Measurements from ENCODE around the gene NUP93.
"Not testable (repeated sequence)": the region's sequence is repeated elsewhere in the genome, so short reads cannot be mapped to it uniquely, and the experiment has no call there.

The NUP93 gene

GRCh38 chr16:56876048-56876447, 146.1 kb downstream of the NUP93 start:
- no peak for DNase-seq

GRCh38 chr16:56877486-56878182, 147.7 kb downstream of the NUP93 start:
- no peak for DNase-seq

DNA sequence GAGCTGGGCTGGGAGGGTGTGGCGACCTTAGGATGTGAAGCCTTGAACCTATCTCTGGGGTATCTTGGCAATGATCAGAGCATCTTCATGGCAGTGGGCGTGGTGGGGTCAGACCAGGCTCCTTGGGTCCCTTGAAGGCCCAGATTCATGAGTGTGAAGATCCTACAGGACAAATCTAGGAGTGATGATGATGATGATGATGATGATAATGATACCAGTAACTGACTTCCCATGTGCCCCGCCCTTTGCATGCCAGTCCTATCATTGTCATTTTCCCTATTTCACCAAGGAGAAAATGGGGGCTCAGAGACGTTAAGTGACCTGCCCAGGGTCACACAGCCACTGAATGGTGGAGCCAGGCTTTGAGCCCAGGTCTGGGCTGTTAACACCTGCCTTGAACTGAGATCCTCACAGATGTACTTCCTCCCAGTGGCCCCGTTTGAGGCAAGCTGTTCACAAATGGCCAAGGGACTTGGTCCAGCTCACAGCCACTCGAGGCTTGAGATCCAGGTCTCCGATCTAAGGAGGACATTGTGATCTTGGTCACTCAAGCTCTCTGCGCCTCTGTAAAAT, 148.4 kb downstream of the NUP93 start:
- DNase-seq: no peak

DNA sequence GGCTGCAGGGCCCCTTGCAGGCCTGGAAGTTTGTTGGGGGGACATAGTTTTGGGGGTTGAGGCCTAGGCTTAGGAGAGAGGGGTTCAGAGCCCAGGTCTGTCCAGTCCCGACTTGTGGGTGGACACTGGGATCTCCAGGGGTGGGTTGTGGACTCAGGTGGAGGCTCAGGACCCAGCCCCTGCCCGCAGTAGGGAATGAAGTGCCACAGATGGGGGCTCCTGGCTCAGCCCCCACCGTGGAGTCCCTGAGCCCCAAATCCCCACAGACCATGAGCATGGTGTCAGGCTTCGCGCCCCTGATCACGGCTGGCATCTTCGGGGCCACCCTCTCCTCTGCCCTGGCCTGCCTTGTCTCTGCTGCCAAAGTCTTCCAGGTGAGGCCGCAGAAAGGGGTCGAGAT, 149.3 kb downstream of the NUP93 start:
- no peak for DNase-seq

DNA sequence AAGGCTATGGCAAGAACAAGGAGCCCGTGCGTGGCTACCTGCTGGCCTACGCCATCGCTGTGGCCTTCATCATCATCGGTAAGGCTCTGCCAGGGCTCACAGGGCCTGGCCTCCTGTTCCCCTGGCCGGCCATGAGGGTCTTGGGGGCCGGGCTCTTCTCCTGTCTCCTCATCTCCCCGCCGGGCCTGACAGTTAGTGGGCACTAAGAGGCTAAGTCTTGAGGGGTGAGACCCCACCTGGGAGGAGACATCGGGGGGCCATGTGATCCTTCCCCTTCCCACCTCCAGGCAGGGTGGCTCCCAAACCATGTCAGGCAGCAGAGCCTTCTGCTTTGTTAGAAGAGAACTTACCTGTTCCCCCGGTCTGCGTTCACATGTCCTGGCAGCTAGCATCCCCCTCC, 150.2 kb downstream of the NUP93 start:
- no peak for DNase-seq

- no peak for DNase-seq
Observed at GRCh38 chr16:56880685-56881084, 150.8 kb downstream of the NUP93 start.

- no peak for DNase-seq
Observed at GRCh38 chr16:56882077-56882800, 152.3 kb downstream of the NUP93 start.

DNA sequence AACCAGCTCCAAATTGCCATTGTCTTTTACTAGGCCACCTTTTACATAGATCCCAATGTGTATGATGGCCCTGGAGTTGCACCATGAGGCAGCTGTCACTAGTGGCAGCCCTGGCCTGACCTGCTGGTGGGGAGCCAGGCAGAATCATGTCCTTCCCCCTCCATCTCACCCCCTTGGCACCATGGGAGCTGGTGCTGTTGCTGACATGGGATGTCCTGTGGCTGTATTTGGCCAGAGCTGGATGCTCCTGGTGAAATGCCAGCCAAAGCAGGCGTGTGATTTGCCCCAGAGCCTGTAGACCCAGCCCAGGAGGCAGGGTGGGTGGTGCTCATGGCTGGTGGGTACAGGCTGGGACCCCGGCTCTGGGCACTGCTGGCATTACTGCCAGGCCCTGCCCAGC, 153.7 kb downstream of the NUP93 start:
- no peak for DNase-seq

DNA sequence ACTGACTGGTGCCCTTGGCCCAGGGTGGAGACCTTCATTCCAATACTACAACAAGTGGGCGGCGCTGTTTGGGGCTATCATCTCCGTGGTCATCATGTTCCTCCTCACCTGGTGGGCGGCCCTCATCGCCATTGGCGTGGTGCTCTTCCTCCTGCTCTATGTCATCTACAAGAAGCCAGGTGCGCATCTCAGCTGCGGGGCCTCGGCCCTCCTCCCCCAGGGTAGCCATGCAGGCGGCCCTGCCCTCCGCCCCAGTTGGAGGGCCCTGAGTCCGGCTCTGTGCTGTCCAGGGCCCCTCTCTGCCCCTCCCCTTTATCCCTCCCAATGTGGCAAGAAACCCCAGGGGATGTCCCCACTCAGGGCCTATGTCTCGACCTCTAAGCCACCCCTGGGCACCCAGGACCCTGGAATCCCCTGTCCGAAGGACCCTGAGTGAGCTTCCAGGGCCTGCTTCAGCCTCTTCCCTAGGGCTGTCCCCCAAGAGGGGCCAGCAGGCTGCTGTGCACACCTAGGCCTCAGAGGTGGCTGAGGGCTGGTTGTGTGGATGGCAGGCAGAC, 154.2 kb downstream of the NUP93 start:
- DNase-seq: no peak

DNA sequence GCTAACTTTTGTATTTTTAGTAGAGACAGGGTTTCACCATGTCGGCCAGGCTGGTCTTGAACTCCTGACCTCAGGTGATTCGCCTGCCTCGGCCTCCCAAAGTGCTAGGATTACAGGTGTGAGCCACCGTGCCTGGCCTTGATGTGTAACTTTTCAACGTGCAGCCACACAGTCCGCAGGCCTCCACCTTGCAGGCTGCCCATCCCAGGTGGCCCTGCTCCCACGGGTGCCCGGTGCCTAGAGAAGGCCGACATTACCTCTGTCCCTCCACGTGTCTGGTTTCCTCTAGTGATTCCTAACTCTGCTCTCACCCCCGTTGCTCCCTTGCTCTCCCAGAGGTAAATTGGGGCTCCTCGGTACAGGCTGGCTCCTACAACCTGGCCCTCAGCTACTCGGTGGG, 155.0 kb downstream of the NUP93 start:
- not testable (repeated sequence) for DNase-seq

- DNase-seq: no peak
Observed at GRCh38 chr16:56885446-56886162, 155.7 kb downstream of the NUP93 start.

GRCh38 chr16:56886296-56886695, 156.4 kb downstream of the NUP93 start:
- no peak for DNase-seq

DNA sequence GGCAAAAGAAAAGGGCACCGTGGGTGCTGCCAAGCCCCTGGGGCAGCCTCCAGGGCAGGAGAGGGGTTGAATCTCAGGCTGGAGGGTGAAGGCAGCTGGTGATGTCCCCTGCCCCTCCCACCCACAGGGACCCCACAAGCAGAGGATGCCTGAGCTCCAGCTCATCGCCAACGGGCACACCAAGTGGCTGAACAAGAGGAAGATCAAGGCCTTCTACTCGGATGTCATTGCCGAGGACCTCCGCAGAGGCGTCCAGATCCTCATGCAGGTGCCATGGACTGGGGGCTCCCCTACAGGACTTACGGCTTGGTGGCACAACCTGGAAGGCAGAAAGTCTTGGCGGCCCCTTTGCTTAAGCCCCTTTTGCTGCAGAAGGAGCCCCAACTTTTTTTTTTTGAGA, 156.9 kb downstream of the NUP93 start:
- no peak for DNase-seq

DNA sequence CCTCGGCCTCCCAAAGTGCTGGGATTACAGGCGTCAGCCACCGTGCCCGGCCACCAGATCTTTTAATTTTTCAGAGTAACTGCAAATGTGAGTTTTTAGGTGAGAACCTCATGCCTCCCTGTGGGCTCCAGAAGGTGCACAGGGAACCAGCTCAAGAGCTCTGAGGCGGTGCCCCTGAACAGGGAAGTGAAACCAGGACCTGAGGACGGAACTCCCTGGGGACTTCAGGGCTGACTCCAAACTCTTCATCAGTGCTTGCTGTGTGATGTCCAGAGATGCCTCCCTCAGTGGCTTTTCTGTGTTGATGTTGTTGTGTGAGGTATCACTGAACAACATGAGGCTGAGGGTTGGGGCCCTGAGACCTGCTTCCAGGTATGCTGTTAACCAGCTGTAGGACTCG, 158.9 kb downstream of the NUP93 start:
- no peak for DNase-seq

- no peak for DNase-seq
Observed at GRCh38 chr16:56889206-56889605, 159.3 kb downstream of the NUP93 start.

GRCh38 chr16:56891685-56892084, 161.8 kb downstream of the NUP93 start:
- no peak for DNase-seq

GRCh38 chr16:56892705-56893104, 162.8 kb downstream of the NUP93 start:
- DNase-seq: no peak

DNA sequence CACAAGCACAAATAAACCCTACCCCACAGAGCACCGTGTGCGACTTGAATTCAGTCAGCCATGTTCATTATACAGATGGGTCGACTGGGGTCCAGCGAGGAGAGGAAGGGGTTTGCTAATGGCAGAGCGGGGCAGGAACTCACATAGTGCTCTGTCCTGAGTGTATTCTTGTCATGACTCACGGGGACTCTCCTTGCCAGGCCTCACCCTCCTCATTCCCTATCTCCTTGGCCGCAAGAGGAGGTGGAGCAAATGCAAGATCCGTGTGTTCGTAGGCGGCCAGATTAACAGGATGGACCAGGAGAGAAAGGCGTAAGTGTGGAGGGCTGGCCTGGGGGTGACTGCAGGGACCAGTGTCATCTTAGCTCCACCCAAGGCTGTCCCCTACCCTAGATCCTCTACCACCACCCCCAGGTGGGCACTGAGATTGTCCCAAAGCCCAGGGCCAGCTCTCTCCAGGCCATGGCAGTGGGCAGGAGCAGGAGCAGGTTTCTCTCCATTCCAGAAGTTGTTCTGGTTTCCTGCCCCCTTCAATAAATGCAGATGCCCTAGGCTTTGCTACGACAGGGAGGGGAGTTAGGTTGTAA, 164.5 kb downstream of the NUP93 start:
- DNase-seq: no peak

GRCh38 chr16:56895813-56896212, 165.9 kb downstream of the NUP93 start:
- no peak for DNase-seq

GRCh38 chr16:56896244-56896643, 166.3 kb downstream of the NUP93 start:
- DNase-seq: no peak

- no peak for DNase-seq
Observed at GRCh38 chr16:56897026-56897799, 167.3 kb downstream of the NUP93 start.

DNA sequence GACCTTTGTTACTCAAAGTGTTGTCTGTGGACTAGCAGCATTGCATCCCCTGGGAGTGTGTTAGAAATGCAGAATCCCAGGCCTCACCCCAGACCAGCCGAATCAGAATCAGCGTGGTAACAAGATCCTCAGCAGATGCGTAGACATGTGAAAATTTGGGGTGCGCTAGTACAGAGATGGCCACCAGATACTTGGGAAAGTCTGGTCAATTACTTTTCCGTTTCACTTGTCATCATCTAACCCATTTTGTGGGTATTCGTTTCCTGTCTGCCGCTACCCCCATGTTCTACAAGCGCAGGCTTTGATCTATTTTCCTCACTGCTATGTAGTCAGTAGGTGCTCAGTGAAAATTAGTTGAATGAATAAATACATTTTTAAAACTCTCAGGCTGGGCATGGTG, 168.9 kb downstream of the NUP93 start:
- no peak for DNase-seq
